Suprapubic skin (tissue), 3 donors: Measurements from ENCODE around the gene TAF1B.

Experiments
- CTCF ChIP-seq, 2 donors: fragments of 200-600 bp in 1 of 2; fragments of 450-650 bp in 1 of 2; sonication (generic) in 1 of 2; IDR thresholded peaks; one replicate each; pipeline ENCODE4 v1.5.1; 2016 to 2019; ENCODE audit warnings: antibody characterized with exemption in 2 of 2, mild to moderate bottlenecking in 1 of 2, moderate library complexity in 1 of 2
- POLR2AphosphoS5 ChIP-seq, 3 donors: sonication (generic); formaldehyde crosslinking; IDR thresholded peaks; one replicate each; pipeline ENCODE4 v1.6.1; 2017; ENCODE audit warnings: antibody characterized with exemption in 3 of 3

GRCh38 chr2:9907402-9907801, 64.1 kb downstream of the TAF1B start:
- no peak for TF ChIP-seq POLR2AphosphoS5 (IDR thresholded peaks at IDR 0.05)
- no peak for TF ChIP-seq CTCF (IDR thresholded peaks at IDR 0.05)
